Karpas-422 (cell line): ENCODE data around the gene FAM241A. TPM values are rescaled to one million over a fixed set of nuclear protein-coding genes. Genes with fewer than 3 reads are reported as not detected.
"Not testable (repeated sequence)": the region's sequence is repeated elsewhere in the genome, so short reads cannot be mapped to it uniquely, and the experiment has no call there.

ENCODE experiments used
- DNase-seq: peaks from one replicate; pipeline ENCODE4 v3.0.0-alpha.2; 2015
- H2AFZ ChIP-seq: fragments of 200-600 bp; sonication (generic); 2 replicates; pipeline ENCODE4 v1.6.1; 2014; ENCODE audit warnings: antibody characterized with exemption, low read length, mixed read lengths
- H3K27ac ChIP-seq: fragments of 200-600 bp; sonication (generic); 2 replicates; pipeline ENCODE4 v1.5.1; 2014; ENCODE audit warnings: mild to moderate bottlenecking, low read length, moderate library complexity
- H3K27me3 ChIP-seq: fragments of 200-600 bp; sonication (generic); 2 replicates; pipeline ENCODE4 v1.6.1; 2014; ENCODE audit warnings: low read length, mixed read lengths
- H3K36me3 ChIP-seq: fragments of 200-600 bp; sonication (generic); 2 replicates; pipeline ENCODE4 v1.6.1; 2014; ENCODE audit warnings: low read length, mixed read lengths; ENCODE audit not compliant: insufficient read depth
- H3K4me1 ChIP-seq: fragments of 200-600 bp; sonication (generic); 2 replicates; pipeline ENCODE4 v1.6.1; 2014; ENCODE audit warnings: mild to moderate bottlenecking, low read length, mixed read lengths
- H3K4me2 ChIP-seq: fragments of 200-600 bp; sonication (generic); 2 replicates; pipeline ENCODE4 v1.6.1; 2014; ENCODE audit warnings: low read length, low read depth, mild to moderate bottlenecking; ENCODE audit not compliant: poor library complexity, severe bottlenecking
- H3K4me3 ChIP-seq: fragments of 200-600 bp; sonication (generic); 2 replicates; pipeline ENCODE4 v1.5.1; 2014; ENCODE audit warnings: mild to moderate bottlenecking, antibody characterized with exemption, low read length, mixed read lengths
- H3K79me2 ChIP-seq: fragments of 200-600 bp; sonication (generic); 2 replicates; pipeline ENCODE4 v1.6.1; 2014; ENCODE audit warnings: mild to moderate bottlenecking, low read length, mixed read lengths
- H3K9ac ChIP-seq: fragments of 200-600 bp; sonication (generic); 2 replicates; pipeline ENCODE4 v1.6.0; 2014; ENCODE audit warnings: low read length
- H3K9me2 ChIP-seq: fragments of 200-600 bp; sonication (generic), shearing (Covaris generic); replicated peaks from 2 replicates; pipeline ENCODE4 v1.6.0; 2014; ENCODE audit warnings: mild to moderate bottlenecking, low read length, moderate library complexity; ENCODE audit not compliant: insufficient read depth
- H3K9me3 ChIP-seq: fragments of 300-700, 200-600 bp; sonication (generic); 2 replicates; pipeline ENCODE4 v1.6.1; 2014; ENCODE audit warnings: low read length, mixed read lengths
- H4K20me1 ChIP-seq: fragments of 200-600 bp; sonication (generic); 2 replicates; pipeline ENCODE4 v1.6.1; 2014; ENCODE audit warnings: mild to moderate bottlenecking, antibody characterized with exemption, low read length, low read depth; ENCODE audit not compliant: insufficient read depth
- total RNA-seq: library from RNA; depleted of rRNA; stranded (reverse); fragments of >200 nt; shearing (Covaris generic); gene quantifications from 2 replicates; pipeline ENCODE4 v1.2.3, GENCODE V29; 2014; ENCODE audit warnings: low replicate concordance

The FAM241A gene
- total RNA-seq, 1 experiment from 2014 or later: 0.60 TPM

GRCh38 chr4:112171051-112171763 is 26.0 kb downstream of the FAM241A start:
- not testable (repeated sequence) for DNase-seq, H3K4me2 ChIP-seq, H3K9ac ChIP-seq

GRCh38 chr4:112172180-112172579 is 26.9 kb downstream of the FAM241A start:
- Histone ChIP-seq H4K20me1 (no peaks in the 10 kb centered on the region), H3K4me3 (no peak overlapping the region), H3K9ac (no peak overlapping the region), H3K4me1 (no peaks in the 10 kb centered on the region), H3K36me3 (no peaks in the 10 kb centered on the region), H3K27ac (no peak overlapping the region), H3K4me2 (no peak overlapping the region), H3K79me2 (no peaks in the 10 kb centered on the region), H3K27me3 (no peaks in the 10 kb centered on the region), H3K9me3 (no peaks in the 10 kb centered on the region), H2AFZ (no peak overlapping the region), H3K9me2 (no peaks in the 10 kb centered on the region)
- no peak for DNase-seq

More at GRCh38 chr4:112171051-112171763, 26.0 kb downstream of the FAM241A start:
- not testable (repeated sequence) for H3K27me3 ChIP-seq, H4K20me1 ChIP-seq, H2AFZ ChIP-seq, H3K79me2 ChIP-seq, H3K4me1 ChIP-seq, H3K9me3 ChIP-seq, H3K4me3 ChIP-seq, H3K9me2 ChIP-seq, H3K36me3 ChIP-seq, H3K27ac ChIP-seq

- no peak overlapping the region for H2AFZ ChIP-seq
- H3K9me2 ChIP-seq: no peaks in the 10 kb centered on the region
- H3K36me3 ChIP-seq: no peaks in the 10 kb centered on the region
Observed at GRCh38 chr4:112173593-112174558, 28.6 kb downstream of the FAM241A start.

GRCh38 chr4:112175840-112176239 is 30.6 kb downstream of the FAM241A start:
- Histone ChIP-seq H3K4me2 (no peak overlapping the region), H3K9me3 (no peaks in the 10 kb centered on the region), H2AFZ (no peak overlapping the region)

More at GRCh38 chr4:112173593-112174558, 28.6 kb downstream of the FAM241A start:
- Histone ChIP-seq H3K27ac (no peak overlapping the region), H3K4me1 (no peaks in the 10 kb centered on the region), H3K4me2 (no peak overlapping the region), H3K9ac (no peak overlapping the region), H3K9me3 (no peaks in the 10 kb centered on the region), H3K4me3 (no peak overlapping the region), H4K20me1 (no peaks in the 10 kb centered on the region), H3K27me3 (no peaks in the 10 kb centered on the region), H3K79me2 (no peaks in the 10 kb centered on the region)
- no peak for DNase-seq

GRCh38 chr4:112176596-112176995 is 31.3 kb downstream of the FAM241A start:
- Histone ChIP-seq H3K9me3 (no peaks in the 10 kb centered on the region), H3K4me3 (no peak overlapping the region), H3K27me3 (no peaks in the 10 kb centered on the region), H3K9me2 (no peaks in the 10 kb centered on the region), H3K36me3 (no peaks in the 10 kb centered on the region), H3K4me1 (no peaks in the 10 kb centered on the region), H2AFZ (no peak overlapping the region), H3K4me2 (no peak overlapping the region), H3K79me2 (no peaks in the 10 kb centered on the region), H3K27ac (no peak overlapping the region), H3K9ac (no peak overlapping the region), H4K20me1 (no peaks in the 10 kb centered on the region)
- DNase-seq: no peak

More at GRCh38 chr4:112175840-112176239, 30.6 kb downstream of the FAM241A start:
- Histone ChIP-seq H4K20me1 (no peaks in the 10 kb centered on the region), H3K27ac (no peak overlapping the region), H3K4me1 (no peaks in the 10 kb centered on the region), H3K9ac (no peak overlapping the region), H3K4me3 (no peak overlapping the region), H3K27me3 (no peaks in the 10 kb centered on the region), H3K36me3 (no peaks in the 10 kb centered on the region), H3K79me2 (no peaks in the 10 kb centered on the region), H3K9me2 (no peaks in the 10 kb centered on the region)
- DNase-seq: no peak

GRCh38 chr4:112178741-112179140 is 33.5 kb downstream of the FAM241A start:
- H3K27me3 ChIP-seq, H2AFZ ChIP-seq, H3K4me2 ChIP-seq, H3K9me2 ChIP-seq, H3K4me1 ChIP-seq, H3K9me3 ChIP-seq, DNase-seq, H3K79me2 ChIP-seq, H3K4me3 ChIP-seq, H3K36me3 ChIP-seq, H3K27ac ChIP-seq, H3K9ac ChIP-seq, H4K20me1 ChIP-seq: not testable (repeated sequence)

GRCh38 chr4:112181358-112182000 is 36.2 kb downstream of the FAM241A start:
- no peak overlapping the region for H3K27ac ChIP-seq
- DNase-seq: no peak
- H3K36me3 ChIP-seq: no peaks in the 10 kb centered on the region
- no peak overlapping the region for H3K4me2 ChIP-seq
- no peak overlapping the region for H2AFZ ChIP-seq
- no peak overlapping the region for H3K4me3 ChIP-seq
- no peaks in the 10 kb centered on the region for H4K20me1 ChIP-seq
- no peaks in the 10 kb centered on the region for H3K27me3 ChIP-seq
- no peaks in the 10 kb centered on the region for H3K9me3 ChIP-seq
- H3K4me1 ChIP-seq: no peaks in the 10 kb centered on the region
- H3K9ac ChIP-seq: no peak overlapping the region
- H3K79me2 ChIP-seq: no peaks in the 10 kb centered on the region
- H3K9me2 ChIP-seq: no peaks in the 10 kb centered on the region

GRCh38 chr4:112182604-112183003 is 37.4 kb downstream of the FAM241A start:
- no peaks in the 10 kb centered on the region for H4K20me1 ChIP-seq
- no peaks in the 10 kb centered on the region for H3K4me1 ChIP-seq
- no peak overlapping the region for H3K27ac ChIP-seq
- H3K36me3 ChIP-seq: no peaks in the 10 kb centered on the region
- no peaks in the 10 kb centered on the region for H3K27me3 ChIP-seq
- no peak overlapping the region for H2AFZ ChIP-seq
- no peaks in the 10 kb centered on the region for H3K9me3 ChIP-seq
- no peak for DNase-seq
- H3K9ac ChIP-seq: no peak overlapping the region
- no peaks in the 10 kb centered on the region for H3K79me2 ChIP-seq
- no peaks in the 10 kb centered on the region for H3K9me2 ChIP-seq
- H3K4me2 ChIP-seq: no peak overlapping the region
- no peak overlapping the region for H3K4me3 ChIP-seq
